SK-N-SH treated with all-trans-retinoic acid at 6 μM for 48 hours (cell line): ENCODE results near the gene JMJD1C.

Experiments
- ATAC-seq: fragments of 200-7000 bp; cut with Tn5 transposase; 3 replicates; pipeline ENCODE4 v1.9.1; 2020; ENCODE audit warnings: mild to moderate bottlenecking, moderate library complexity
- ARNTL ChIP-seq: fragments of 450-650 bp; formaldehyde crosslinking; IDR thresholded peaks from 2 replicates; pipeline ENCODE4 v1.5.0; 2020; ENCODE audit warnings: low read depth, mild to moderate bottlenecking, moderate library complexity, borderline replicate concordance
- CREB5 ChIP-seq: fragments of 250-450 bp; sonication (Bioruptor Pico); IDR thresholded peaks from 2 replicates; pipeline ENCODE4 v1.5.1; 2020; ENCODE audit warnings: low read depth, mild to moderate bottlenecking, moderate library complexity
- CSDC2 ChIP-seq: fragments of 250-450 bp; sonication (Bioruptor Pico); IDR thresholded peaks from 2 replicates; pipeline ENCODE4 v1.5.0; 2020; ENCODE audit warnings: mild to moderate bottlenecking, moderate library complexity
- CSRNP3 ChIP-seq: fragments of 250-450 bp; sonication (Bioruptor Pico); IDR thresholded peaks from 2 replicates; pipeline ENCODE4 v1.5.1; 2021; ENCODE audit warnings: mild to moderate bottlenecking, moderate library complexity
- ESRRG ChIP-seq: fragments of 250-450 bp; sonication (Bioruptor Pico); IDR thresholded peaks from 2 replicates; pipeline ENCODE4 v1.6.1; 2021; ENCODE audit warnings: mild to moderate bottlenecking
- GLIS3 ChIP-seq: fragments of 250-450 bp; sonication (Bioruptor Pico); IDR thresholded peaks from 2 replicates; pipeline ENCODE4 v1.5.0; 2020; ENCODE audit warnings: mild to moderate bottlenecking, moderate library complexity
- ISL1 ChIP-seq: fragments of 250-450 bp; sonication (Bioruptor Pico); IDR thresholded peaks from 2 replicates; pipeline ENCODE4 v2.1.2; 2022; ENCODE audit warnings: mild to moderate bottlenecking, moderate library complexity
- OSR1 ChIP-seq: fragments of 250-450 bp; sonication (Bioruptor Pico); IDR thresholded peaks from 2 replicates; pipeline ENCODE4 v1.8.0; 2022; ENCODE audit warnings: moderate library complexity, mild to moderate bottlenecking, inconsistent platforms
- POU6F1 ChIP-seq: fragments of 250-450 bp; sonication (Bioruptor Pico); IDR thresholded peaks from 2 replicates; pipeline ENCODE4 v1.8.0; 2021; ENCODE audit warnings: low read depth, mild to moderate bottlenecking, moderate library complexity, borderline replicate concordance
- PPARA ChIP-seq: fragments of 250-450 bp; sonication (Bioruptor Pico); IDR thresholded peaks from 2 replicates; pipeline ENCODE4 v1.5.0; 2020; ENCODE audit warnings: mild to moderate bottlenecking, borderline replicate concordance
- RARB ChIP-seq: fragments of 250-450 bp; sonication (Bioruptor Pico); IDR thresholded peaks from 2 replicates; pipeline ENCODE4 v1.8.0; 2021; ENCODE audit warnings: mild to moderate bottlenecking, moderate library complexity
- SNAI2 ChIP-seq: fragments of 250-450 bp; sonication (Bioruptor Pico); IDR thresholded peaks from 2 replicates; pipeline ENCODE4 v1.5.0; 2020; ENCODE audit warnings: mild to moderate bottlenecking, moderate library complexity
- TCF4 ChIP-seq: fragments of 250-450 bp; sonication (Bioruptor Pico); IDR thresholded peaks from 2 replicates; pipeline ENCODE4 v1.8.0; 2021; ENCODE audit warnings: mild to moderate bottlenecking, moderate library complexity, borderline replicate concordance
- TOX ChIP-seq: fragments of 250-450 bp; sonication (Bioruptor Pico); IDR thresholded peaks from 2 replicates; pipeline ENCODE4 v1.8.0; 2021; ENCODE audit warnings: mild to moderate bottlenecking, moderate library complexity, borderline replicate concordance
- ZC3H10 ChIP-seq: fragments of 250-450 bp; sonication (Bioruptor Pico); IDR thresholded peaks from 2 replicates; pipeline ENCODE4 v1.5.1; 2021; ENCODE audit warnings: mild to moderate bottlenecking, moderate library complexity
- ZFP3 ChIP-seq: fragments of 250-450 bp; sonication (Bioruptor Pico); IDR thresholded peaks from 2 replicates; pipeline ENCODE4 v1.5.0; 2020; ENCODE audit warnings: mild to moderate bottlenecking, moderate library complexity
- ZFP30 ChIP-seq: fragments of 450-650 bp; formaldehyde crosslinking; IDR thresholded peaks from 2 replicates; pipeline ENCODE4 v1.5.0; 2022; ENCODE audit warnings: mild to moderate bottlenecking, moderate library complexity
- ZNF565 ChIP-seq: fragments of 450-650 bp; formaldehyde crosslinking; conservative IDR thresholded peaks from 2 replicates; pipeline ENCODE4 v1.5.0; 2020; ENCODE audit warnings: low read depth, mild to moderate bottlenecking, moderate library complexity
- ZNF8 ChIP-seq: fragments of 450-650 bp; formaldehyde crosslinking; IDR thresholded peaks from 2 replicates; pipeline ENCODE4 v1.5.0; 2020; ENCODE audit warnings: mild to moderate bottlenecking, moderate library complexity
- TF ChIP-seq, protein P1 (sequence below): fragments of 250-450 bp; sonication (Bioruptor Pico); IDR thresholded peaks from 2 replicates; pipeline ENCODE4 v1.5.0; 2020; ENCODE audit warnings: mild to moderate bottlenecking, moderate library complexity
- TF ChIP-seq, protein P2 (sequence below): fragments of 250-450 bp; sonication (Bioruptor Pico); IDR thresholded peaks from 2 replicates; pipeline ENCODE4 v1.8.0; 2020; ENCODE audit warnings: mild to moderate bottlenecking, moderate library complexity, borderline replicate concordance

Gene JMJD1C

GRCh38 chr10:63129888-63130287 is 335.9 kb downstream of the JMJD1C start:
- no peak for TF ChIP-seq GLIS3
- no peak for TF ChIP-seq CSRNP3 (CRISPR knock-in tag)
- no peak for TF ChIP-seq PPARA (CRISPR knock-in tag)
- no peak for ATAC-seq

- TF ChIP-seq ZNF565 (CRISPR knock-in tag) (no peak), OSR1 (no peak), TCF4 (no peak), ZFP3 (CRISPR knock-in tag) (no peak), POU6F1 (CRISPR knock-in tag) (no peak), ZFP30 (CRISPR knock-in tag) (no peak), ARNTL (no peak), ISL1 (CRISPR knock-in tag) (no peak), SNAI2 (CRISPR knock-in tag) (no peak), ESRRG (no peak), CSDC2 (CRISPR knock-in tag) (no peak), ZNF8 (CRISPR knock-in tag) (no peak), RARB (CRISPR knock-in tag) (no peak), CSRNP3 (CRISPR knock-in tag) (no peak), TOX (CRISPR knock-in tag) (no peak), CREB5 (CRISPR knock-in tag) (no peak), PPARA (CRISPR knock-in tag) (no peak)
- TF ChIP-seq, protein P1, sequence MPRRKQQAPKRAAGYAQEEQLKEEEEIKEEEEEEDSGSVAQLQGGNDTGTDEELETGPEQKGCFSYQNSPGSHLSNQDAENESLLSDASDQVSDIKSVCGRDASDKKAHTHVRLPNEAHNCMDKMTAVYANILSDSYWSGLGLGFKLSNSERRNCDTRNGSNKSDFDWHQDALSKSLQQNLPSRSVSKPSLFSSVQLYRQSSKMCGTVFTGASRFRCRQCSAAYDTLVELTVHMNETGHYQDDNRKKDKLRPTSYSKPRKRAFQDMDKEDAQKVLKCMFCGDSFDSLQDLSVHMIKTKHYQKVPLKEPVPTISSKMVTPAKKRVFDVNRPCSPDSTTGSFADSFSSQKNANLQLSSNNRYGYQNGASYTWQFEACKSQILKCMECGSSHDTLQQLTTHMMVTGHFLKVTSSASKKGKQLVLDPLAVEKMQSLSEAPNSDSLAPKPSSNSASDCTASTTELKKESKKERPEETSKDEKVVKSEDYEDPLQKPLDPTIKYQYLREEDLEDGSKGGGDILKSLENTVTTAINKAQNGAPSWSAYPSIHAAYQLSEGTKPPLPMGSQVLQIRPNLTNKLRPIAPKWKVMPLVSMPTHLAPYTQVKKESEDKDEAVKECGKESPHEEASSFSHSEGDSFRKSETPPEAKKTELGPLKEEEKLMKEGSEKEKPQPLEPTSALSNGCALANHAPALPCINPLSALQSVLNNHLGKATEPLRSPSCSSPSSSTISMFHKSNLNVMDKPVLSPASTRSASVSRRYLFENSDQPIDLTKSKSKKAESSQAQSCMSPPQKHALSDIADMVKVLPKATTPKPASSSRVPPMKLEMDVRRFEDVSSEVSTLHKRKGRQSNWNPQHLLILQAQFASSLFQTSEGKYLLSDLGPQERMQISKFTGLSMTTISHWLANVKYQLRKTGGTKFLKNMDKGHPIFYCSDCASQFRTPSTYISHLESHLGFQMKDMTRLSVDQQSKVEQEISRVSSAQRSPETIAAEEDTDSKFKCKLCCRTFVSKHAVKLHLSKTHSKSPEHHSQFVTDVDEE = no peak
- TF ChIP-seq, protein P2, sequence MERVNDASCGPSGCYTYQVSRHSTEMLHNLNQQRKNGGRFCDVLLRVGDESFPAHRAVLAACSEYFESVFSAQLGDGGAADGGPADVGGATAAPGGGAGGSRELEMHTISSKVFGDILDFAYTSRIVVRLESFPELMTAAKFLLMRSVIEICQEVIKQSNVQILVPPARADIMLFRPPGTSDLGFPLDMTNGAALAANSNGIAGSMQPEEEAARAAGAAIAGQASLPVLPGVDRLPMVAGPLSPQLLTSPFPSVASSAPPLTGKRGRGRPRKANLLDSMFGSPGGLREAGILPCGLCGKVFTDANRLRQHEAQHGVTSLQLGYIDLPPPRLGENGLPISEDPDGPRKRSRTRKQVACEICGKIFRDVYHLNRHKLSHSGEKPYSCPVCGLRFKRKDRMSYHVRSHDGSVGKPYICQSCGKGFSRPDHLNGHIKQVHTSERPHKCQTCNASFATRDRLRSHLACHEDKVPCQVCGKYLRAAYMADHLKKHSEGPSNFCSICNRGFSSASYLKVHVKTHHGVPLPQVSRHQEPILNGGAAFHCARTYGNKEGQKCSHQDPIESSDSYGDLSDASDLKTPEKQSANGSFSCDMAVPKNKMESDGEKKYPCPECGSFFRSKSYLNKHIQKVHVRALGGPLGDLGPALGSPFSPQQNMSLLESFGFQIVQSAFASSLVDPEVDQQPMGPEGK (CRISPR knock-in tag) = no peak
- TF ChIP-seq, all 23 proteins: peak for 0
- ATAC-seq = no peak
These were observed 337.3 kb downstream of the JMJD1C start for GRCh38 chr10:63128443-63128842.

DNA sequence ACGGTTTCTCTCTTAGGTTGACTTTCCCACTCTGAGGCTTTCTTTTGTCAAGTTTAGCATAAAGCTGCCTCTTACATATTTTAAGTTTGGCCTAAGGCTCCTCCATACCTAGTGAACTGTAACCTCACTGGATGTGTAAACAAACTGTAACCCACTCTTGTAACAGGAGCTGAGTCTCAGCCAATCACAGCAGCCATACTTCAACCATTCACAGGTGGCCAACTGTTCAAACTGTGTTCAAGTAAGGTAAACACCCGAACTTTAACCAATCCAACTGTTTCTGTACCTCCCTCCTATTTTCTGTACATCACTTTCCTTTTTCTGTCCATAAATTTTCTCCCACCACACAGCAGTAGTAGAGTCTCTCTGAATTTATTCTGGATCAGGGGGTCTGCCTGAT is 340.3 kb downstream of the JMJD1C start:
- TF ChIP-seq SNAI2 (CRISPR knock-in tag) (no peak), TOX (CRISPR knock-in tag) (no peak), ZC3H10 (CRISPR knock-in tag) (no peak), TCF4 (no peak), ZNF565 (CRISPR knock-in tag) (no peak)
- TF ChIP-seq, all 23 proteins: peak for 0
- ATAC-seq = no peak
